Naive thymus-derived CD8-positive, alpha-beta T cell (primary cell): ENCODE measurements around the gene BEX1. TPM values are rescaled to one million over a fixed set of nuclear protein-coding genes. Genes with fewer than 3 reads are reported as not detected.
"Not testable (repeated sequence)": the region's sequence is repeated elsewhere in the genome, so short reads cannot be mapped to it uniquely, and the experiment has no call there.

Experiments used
- ATAC-seq, 2 donors: fragments of 150-1000 bp; cut with Tn5 transposase in 1 of 2; sonication (Bioruptor Pico), chemical (Tn5 transposase) in 1 of 2; 1 replicate in 1 of 2; 2 replicates in 1 of 2; pipeline ENCODE4 v1.10.0; 2021; ENCODE audit warnings: mild to moderate bottlenecking in 2 of 2, moderate library complexity in 2 of 2
- POLR2A ChIA-PET: fragments of 350-600 bp; sonication (Branson Sonifier 250); formaldehyde crosslinking; loops from one replicate; lab custom pipeline; 2021; ENCODE audit warnings: antibody characterized with exemption; lab: Charles Lee
- DNase-seq, 10 donors: peaks; one replicate each; pipeline versions ENCODE4 v3.0.0 to v3.0.0-alpha.2; 2020 to 2022
- H3K27ac Mint-ChIP-seq, 10 donors: one replicate each; pipeline ENCODE4 v1.8.0; 2020 to 2022; ENCODE audit warnings: mild to moderate bottlenecking in 10 of 10, mixed read lengths in 10 of 10, moderate library complexity in 4 of 10, inconsistent platforms in 1 of 10
- H3K27me3 Mint-ChIP-seq, 5 donors: one replicate each; pipeline ENCODE4 v1.8.0; 2021 to 2022; ENCODE audit warnings: mixed read lengths in 5 of 5
- H3K36me3 Mint-ChIP-seq, 3 donors: one replicate each; pipeline ENCODE4 v1.8.0; 2020 to 2022; ENCODE audit warnings: mixed read lengths in 3 of 3, mild to moderate bottlenecking in 2 of 3, inconsistent platforms in 1 of 3
- H3K4me1 Mint-ChIP-seq, 4 donors: one replicate each; pipeline ENCODE4 v1.8.0; 2021 to 2022; ENCODE audit warnings: mixed read lengths in 4 of 4
- H3K4me3 Mint-ChIP-seq, 10 donors: one replicate each; pipeline ENCODE4 v1.8.0; 2020 to 2022; ENCODE audit warnings: mild to moderate bottlenecking in 10 of 10, mixed read lengths in 10 of 10, moderate library complexity in 6 of 10, inconsistent platforms in 1 of 10
- H3K9me3 Mint-ChIP-seq, 9 donors: one replicate each; pipeline ENCODE4 v1.8.0; 2020 to 2022; ENCODE audit warnings: mixed read lengths in 9 of 9, mild to moderate bottlenecking in 3 of 9, inconsistent platforms in 1 of 9, moderate library complexity in 1 of 9
- polyA plus RNA-seq, 3 donors: library from polyadenylated mRNA; unstranded; fragments of 300-500 nt; fragmentation: Illumina TruSeq; gene quantifications; one replicate each; pipeline ENCODE4 v1.2.3, GENCODE V29; 2021
- total RNA-seq, 8 experiments: library from RNA in 2 of 8; stranded (reverse) in 2 of 8; gene quantifications; one replicate each; pipeline ENCODE4 v1.2.3 and lab custom pipeline; 2021 to 2026

BEX1 gene
- total RNA-seq (not detected), polyA plus RNA-seq (1 to 10 TPM in 1 of 3 donors, under 1 TPM in 2; 0.63 to 1.1 (median 0.73) TPM), total RNA-seq (lab: John Stamatoyannopoulos, UW) (0.07 to 1.7 (median 0.47) reads per million in 6 experiments)

DNA sequence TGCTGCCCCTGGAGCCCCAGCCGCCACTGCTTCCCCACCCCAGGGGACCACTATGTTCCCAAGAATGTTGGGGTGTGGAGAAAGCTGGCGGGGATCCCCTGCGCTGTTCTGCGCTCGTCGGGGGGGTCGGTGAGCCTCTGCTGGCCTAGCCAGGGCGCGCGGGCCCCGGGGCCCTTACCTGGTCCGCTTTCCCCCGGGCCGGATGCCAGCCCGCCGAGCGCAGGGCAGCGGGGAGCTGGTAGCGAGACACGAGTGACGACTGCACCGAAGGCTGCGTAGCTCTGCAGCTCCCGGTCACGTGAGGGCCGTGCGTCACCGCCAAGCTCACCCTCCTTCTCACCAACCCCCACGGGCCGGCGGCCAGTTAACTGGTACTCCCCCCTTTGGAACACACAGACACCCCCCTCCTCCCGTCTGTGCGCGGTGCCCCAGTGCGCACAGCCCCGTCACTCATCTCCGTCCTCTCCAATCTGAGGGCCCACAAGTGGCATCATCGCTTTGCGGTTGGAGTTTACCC, at the start of gene BEX1:
Gene BEX1, minus strand, starts transcription at position 254 of the 517 bp plus-strand sequence. CDS start 897 bp downstream, outside the sequence.
- POLR2A ChIA-PET = no interaction called here
- peaks cover 9 to 27% (median 13%) of the 10 kb centered on the region in 5 donors for H3K27me3 Mint-ChIP-seq
- peak within 1 kb of the TSS in 1 of 10 donors; percentile 49 for H3K27ac Mint-ChIP-seq
- DNase-seq (peak in 6 of 10 donors; percentile 4 to 20 (median 10)), ATAC-seq (peak; percentile 41 to 76)
- peak within 1 kb of the TSS in 9 of 10 donors; percentile 9 to 75 (median 36) for H3K4me3 Mint-ChIP-seq
- no peaks in the 10 kb centered on the region for H3K36me3 Mint-ChIP-seq
- peaks cover 0 to 2% (median 0%) of the 10 kb centered on the region in 9 donors for H3K9me3 Mint-ChIP-seq
- peaks cover 0 to 4% (median 4%) of the 10 kb centered on the region in 4 donors for H3K4me1 Mint-ChIP-seq

DNA sequence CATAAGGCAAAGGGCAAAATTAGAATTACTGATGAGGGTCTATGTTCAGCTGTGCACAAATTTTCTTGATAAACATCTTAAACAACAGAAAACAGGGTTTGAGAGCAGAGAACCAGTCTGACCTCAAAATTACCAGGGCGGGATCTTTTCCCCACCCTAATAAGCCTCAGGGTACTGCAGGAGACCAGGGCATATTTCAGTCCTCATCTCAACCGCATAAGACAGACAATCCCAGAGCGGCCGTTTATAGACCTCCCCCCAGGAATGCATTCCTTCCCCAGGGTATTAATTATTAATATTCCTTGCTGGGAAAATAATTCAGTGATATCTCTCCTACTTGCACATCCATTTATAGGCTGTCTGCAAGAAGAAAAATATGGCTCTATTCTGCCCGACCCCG, 45.5 kb upstream of the BEX1 start:
- H3K4me1 Mint-ChIP-seq, ATAC-seq, H3K4me3 Mint-ChIP-seq, POLR2A ChIA-PET, H3K27ac Mint-ChIP-seq, H3K27me3 Mint-ChIP-seq, DNase-seq: not testable (repeated sequence)
- H3K9me3 Mint-ChIP-seq = peaks cover 0 to 40% (median 9%) of the 10 kb centered on the region in 9 donors
- H3K36me3 Mint-ChIP-seq = peaks cover 0 to 14% (median 2%) of the 10 kb centered on the region in 3 donors

DNA sequence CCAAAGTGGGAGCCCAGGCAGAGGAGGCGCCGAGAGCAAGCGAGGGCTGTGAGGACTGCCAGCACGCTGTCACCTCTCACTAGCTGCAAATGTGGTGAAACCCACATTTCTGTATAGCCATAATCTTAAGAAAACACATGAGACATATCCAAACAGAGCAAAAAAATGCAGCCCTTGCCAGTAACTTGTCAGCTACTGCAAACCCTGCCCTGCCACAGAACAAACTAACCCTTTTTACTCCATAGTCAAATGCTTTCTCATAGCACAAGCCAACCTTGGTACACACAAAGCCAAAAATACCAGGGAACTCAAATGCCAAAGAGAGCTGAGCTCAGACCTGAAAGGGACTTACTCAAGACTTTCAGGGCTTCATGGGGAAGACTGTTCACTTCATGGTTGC, 43.9 kb upstream of the BEX1 start:
- DNase-seq = no peak
- Mint-ChIP-seq H3K36me3 (peaks cover 0 to 14% (median 2%) of the 10 kb centered on the region in 3 donors), H3K4me1 (no peaks in the 10 kb centered on the region), H3K27ac (no peak overlapping the region), H3K9me3 (peaks cover 0 to 40% (median 9%) of the 10 kb centered on the region in 9 donors), H3K27me3 (no peaks in the 10 kb centered on the region), H3K4me3 (no peak overlapping the region)
- no peak for ATAC-seq
- POLR2A ChIA-PET = no interaction called here

DNA sequence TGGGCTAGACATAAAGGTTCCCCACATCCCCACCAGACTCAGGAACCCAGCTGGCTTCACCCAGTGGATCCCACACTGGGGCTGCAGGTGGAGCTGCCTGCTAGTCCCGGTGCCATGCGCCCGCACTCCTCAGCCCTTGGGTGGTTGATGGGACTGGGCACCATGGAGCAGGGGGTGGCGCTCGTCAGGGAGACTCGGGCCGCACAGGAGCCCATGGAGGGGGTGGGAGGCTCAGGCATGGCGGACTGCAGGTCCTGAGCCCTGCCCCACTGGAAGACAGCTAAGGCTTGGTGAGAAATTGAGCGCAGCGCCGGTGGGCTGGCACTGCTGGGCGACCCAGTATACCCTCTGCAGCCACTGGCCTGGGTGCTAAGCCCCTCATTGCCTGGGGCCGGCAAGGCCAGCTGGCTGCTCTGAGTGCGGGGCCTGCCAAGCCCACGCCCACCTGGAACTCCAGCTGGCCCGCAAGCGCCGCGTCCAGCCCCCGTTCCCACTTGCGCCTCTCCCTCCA, 43.3 kb upstream of the BEX1 start:
- H3K4me3 Mint-ChIP-seq, H3K27ac Mint-ChIP-seq, H3K4me1 Mint-ChIP-seq, POLR2A ChIA-PET, DNase-seq, ATAC-seq, H3K27me3 Mint-ChIP-seq: not testable (repeated sequence)
- peaks cover 0 to 37% (median 9%) of the 10 kb centered on the region in 9 donors for H3K9me3 Mint-ChIP-seq
- H3K36me3 Mint-ChIP-seq = peaks cover 0 to 14% (median 2%) of the 10 kb centered on the region in 3 donors

DNA sequence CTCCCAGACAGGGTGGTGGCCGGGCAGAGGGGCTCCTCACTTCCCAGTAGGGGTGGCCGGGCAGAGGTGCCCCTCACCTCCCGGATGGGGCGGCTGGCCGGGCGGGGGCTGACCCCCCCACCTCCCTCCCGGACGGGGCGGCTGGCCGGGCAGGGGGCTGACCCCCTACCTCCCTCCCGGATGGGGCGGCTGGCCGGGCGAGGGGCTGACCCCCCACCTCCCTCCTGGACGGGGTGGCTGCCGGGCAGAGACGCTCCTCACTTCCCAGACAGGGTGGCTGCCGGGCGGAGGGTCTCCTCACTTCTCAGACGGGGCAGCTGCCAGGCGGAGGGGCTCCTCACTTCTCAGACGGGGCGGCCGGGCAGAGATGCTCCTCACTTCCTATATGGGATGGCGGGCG, 40.4 kb upstream of the BEX1 start:
- H3K4me3 Mint-ChIP-seq, POLR2A ChIA-PET, ATAC-seq, H3K36me3 Mint-ChIP-seq, H3K27me3 Mint-ChIP-seq, H3K27ac Mint-ChIP-seq, DNase-seq, H3K4me1 Mint-ChIP-seq: not testable (repeated sequence)
- peaks cover 0 to 21% (median 7%) of the 10 kb centered on the region in 9 donors for H3K9me3 Mint-ChIP-seq

DNA sequence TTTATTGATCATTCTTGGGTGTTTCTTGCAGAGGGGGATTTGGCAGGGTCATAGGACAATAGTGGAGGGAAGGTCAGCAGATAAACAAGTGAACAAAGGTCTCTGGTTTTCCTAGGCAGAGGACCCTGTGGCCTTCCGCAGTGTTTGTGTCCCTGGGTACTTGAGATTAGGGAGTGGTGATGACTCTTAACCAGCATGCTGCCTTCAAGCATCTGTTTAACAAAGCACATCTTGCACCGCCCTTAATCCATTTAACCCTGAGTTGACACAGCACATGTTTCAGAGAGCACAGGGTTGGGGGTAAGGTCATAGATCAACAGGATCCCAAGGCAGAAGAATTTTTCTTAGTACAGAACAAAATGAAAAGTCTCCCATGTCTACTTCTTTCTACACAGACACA, 39.9 kb upstream of the BEX1 start:
- H3K27me3 Mint-ChIP-seq, H3K27ac Mint-ChIP-seq, DNase-seq, ATAC-seq, H3K4me3 Mint-ChIP-seq, POLR2A ChIA-PET, H3K4me1 Mint-ChIP-seq, H3K36me3 Mint-ChIP-seq: not testable (repeated sequence)
- peaks cover 0 to 16% (median 4%) of the 10 kb centered on the region in 9 donors for H3K9me3 Mint-ChIP-seq

DNA sequence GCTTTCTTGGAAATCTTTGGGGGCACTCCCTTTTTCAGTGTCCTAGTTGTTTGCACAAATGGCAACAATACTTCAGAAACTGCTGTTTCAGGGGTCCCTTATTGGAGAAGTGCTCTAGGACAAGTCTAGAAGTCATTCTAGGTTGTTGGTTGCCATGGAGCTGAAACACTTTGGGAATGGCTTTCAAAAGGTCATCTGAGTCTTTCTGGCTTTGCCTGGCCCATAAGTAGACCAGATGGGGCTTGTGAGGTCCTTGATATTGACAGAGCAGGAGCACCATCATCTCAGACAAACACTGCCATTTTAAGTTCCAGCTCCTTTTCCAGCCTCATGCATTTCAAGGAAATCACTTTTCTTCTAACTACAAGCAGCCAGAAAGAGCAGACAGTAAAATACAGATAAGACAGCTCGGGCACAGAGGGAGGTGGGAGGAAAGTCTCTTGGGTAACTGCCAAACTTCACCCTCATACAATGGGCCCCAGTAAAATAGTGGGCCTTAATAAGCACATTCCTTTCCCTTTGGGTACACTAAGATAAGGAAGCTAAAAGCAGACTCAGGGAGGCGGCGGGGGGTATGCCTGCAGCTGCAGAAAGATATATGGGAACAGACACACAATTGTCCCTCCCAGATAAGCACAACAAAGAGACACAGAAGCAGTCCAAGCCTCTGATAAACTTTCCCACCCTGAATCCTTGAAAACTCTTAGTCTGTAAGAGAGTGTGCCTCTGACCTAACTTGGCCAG, 37.5 kb upstream of the BEX1 start:
- DNase-seq (no peak), ATAC-seq (no peak)
- Mint-ChIP-seq H3K27ac (no peak overlapping the region), H3K36me3 (no peaks in the 10 kb centered on the region), H3K27me3 (peaks cover 0 to 3% (median 2%) of the 10 kb centered on the region in 5 donors), H3K9me3 (peaks cover 0 to 5% (median 0%) of the 10 kb centered on the region in 9 donors), H3K4me1 (no peaks in the 10 kb centered on the region), H3K4me3 (no peak overlapping the region)
- POLR2A ChIA-PET = no interaction called here

DNA sequence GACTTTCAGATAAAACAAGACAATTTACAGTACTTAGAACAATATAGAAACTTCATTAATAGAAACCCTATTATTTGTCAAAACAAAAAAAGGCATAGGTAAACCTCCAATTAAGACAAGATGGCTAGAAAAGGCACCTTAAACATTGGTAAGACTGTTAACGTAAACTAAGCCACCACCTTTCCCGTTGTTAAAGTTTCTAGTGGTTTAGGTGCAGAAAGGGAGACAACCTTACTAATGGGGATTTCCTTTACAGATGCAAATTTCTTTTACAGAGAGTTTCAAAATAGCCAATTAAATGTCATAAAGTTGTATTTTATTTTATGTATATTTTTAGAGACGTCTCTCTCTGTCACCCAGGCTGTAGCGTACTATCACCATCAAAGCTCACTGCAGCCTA, 36.5 kb upstream of the BEX1 start:
- H3K4me3 Mint-ChIP-seq = no peak overlapping the region
- DNase-seq = no peak
- POLR2A ChIA-PET = no interaction called here
- H3K4me1 Mint-ChIP-seq = no peaks in the 10 kb centered on the region
- ATAC-seq = no peak
- H3K27me3 Mint-ChIP-seq = peaks cover 0 to 3% (median 2%) of the 10 kb centered on the region in 5 donors
- H3K36me3 Mint-ChIP-seq = no peaks in the 10 kb centered on the region
- no peak overlapping the region for H3K27ac Mint-ChIP-seq
- H3K9me3 Mint-ChIP-seq = peaks cover 0 to 2% (median 0%) of the 10 kb centered on the region in 9 donors

DNA sequence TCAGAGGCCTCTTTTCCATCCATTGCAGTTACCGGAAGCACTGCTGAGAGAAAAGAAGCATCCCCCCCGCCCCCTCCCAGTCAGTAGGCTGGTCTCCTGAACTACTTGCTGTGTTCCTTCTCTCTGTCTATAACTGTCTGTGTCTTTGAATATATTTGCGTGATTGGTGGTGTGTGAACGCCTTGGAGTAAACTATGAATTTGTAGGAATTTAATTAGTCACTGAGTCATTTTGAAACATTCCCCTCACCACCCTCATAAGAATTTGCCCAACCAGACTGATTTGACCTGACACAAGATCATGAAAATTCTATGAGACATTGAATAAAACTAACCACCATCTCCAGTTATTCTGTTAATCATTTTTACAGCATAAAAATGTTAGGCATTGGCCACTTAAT, 35.7 kb upstream of the BEX1 start:
- H3K4me1 Mint-ChIP-seq = no peaks in the 10 kb centered on the region
- peaks cover 0 to 3% (median 2%) of the 10 kb centered on the region in 5 donors for H3K27me3 Mint-ChIP-seq
- POLR2A ChIA-PET = no interaction called here
- no peaks in the 10 kb centered on the region for H3K36me3 Mint-ChIP-seq
- ATAC-seq (no peak), DNase-seq (no peak)
- no peak overlapping the region for H3K27ac Mint-ChIP-seq
- H3K4me3 Mint-ChIP-seq = no peak overlapping the region
- peaks cover 0 to 2% (median 0%) of the 10 kb centered on the region in 9 donors for H3K9me3 Mint-ChIP-seq

DNA sequence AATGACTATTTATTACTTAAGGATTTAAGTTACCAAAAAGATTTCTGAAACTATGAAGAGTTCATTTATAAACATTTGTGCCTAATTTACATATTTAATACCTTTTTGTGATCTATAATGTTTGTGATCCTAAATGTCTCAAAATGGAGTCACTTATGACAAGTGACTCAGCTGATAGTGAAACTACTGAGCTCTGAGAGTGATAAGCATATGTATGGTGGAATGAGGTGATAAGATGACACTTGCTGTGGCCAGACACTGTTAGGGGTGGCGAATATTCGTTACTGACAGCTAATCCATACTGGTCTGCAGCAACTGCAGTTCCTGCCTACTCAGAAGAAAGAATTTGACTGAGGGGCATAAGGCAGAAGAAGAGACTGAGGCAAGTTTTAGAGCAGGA, 34.5 kb upstream of the BEX1 start:
- Mint-ChIP-seq H3K4me1 (no peaks in the 10 kb centered on the region), H3K4me3 (no peak overlapping the region), H3K9me3 (peaks cover 0 to 2% (median 0%) of the 10 kb centered on the region in 9 donors), H3K27me3 (peaks cover 0 to 3% (median 2%) of the 10 kb centered on the region in 5 donors), H3K27ac (no peak overlapping the region), H3K36me3 (no peaks in the 10 kb centered on the region)
- POLR2A ChIA-PET = no interaction called here
- no peak for ATAC-seq
- no peak for DNase-seq

DNA sequence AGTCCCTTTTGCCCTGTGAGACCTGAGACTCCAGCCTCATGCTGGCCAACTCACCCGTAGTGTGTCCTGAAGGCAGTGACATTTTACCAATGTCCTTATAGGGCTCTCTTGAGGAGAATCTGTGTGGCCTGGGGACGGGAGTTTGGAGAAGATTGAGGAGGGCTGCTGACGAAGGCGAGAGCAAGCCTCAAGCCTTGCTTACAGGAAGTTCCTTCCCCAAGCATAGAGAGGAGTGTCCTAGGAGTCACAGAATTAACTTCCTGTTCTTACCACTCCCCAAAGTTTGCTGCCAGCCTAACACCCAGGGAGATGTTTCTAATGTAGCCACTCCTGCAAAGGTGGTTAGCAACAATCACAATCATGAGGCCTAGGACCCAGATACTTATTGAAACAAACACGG, 29.0 kb upstream of the BEX1 start, which contains the start of gene NXF3:
Gene NXF3, minus strand, starts transcription at position 202 of the 400 bp plus-strand sequence. Its CDS starts 120 bp downstream, at position 82.
- Mint-ChIP-seq H3K27ac (no peak within 1 kb of the TSS), H3K4me3 (no peak within 1 kb of the TSS)
- POLR2A ChIA-PET = no interaction called here

DNA sequence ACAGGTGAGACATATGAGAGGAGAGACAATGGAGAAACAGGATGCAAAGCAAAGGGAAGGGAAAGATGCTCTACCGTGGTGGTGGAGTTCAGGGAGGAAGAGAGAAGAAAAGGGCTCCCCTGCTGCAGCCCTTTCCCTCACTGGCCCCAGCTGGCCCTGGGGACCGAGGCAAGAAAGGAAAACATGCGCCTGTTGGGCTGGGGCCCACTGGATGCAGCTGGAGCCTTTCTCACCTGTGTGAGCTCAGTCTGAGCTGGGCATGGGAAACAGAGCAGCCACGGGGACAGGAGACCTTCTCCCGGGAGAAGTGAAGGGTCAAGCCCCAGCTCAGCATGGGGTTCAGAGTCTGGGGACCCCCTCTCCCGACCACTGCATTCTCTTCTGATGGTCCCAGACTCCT, 17.1 kb upstream of the BEX1 start:
- peak overlapping the region in 1 of 10 donors; percentile 37 for H3K27ac Mint-ChIP-seq
- H3K27me3 Mint-ChIP-seq = peaks cover 0 to 8% (median 0%) of the 10 kb centered on the region in 5 donors
- no peak for ATAC-seq
- POLR2A ChIA-PET = no interaction called here
- no peak overlapping the region for H3K4me3 Mint-ChIP-seq
- no peaks in the 10 kb centered on the region for H3K36me3 Mint-ChIP-seq
- H3K4me1 Mint-ChIP-seq = no peaks in the 10 kb centered on the region
- DNase-seq = no peak
- H3K9me3 Mint-ChIP-seq = no peaks in the 10 kb centered on the region

More for the DNA sequence above, 29.0 kb upstream of the BEX1 start, which contains the start of gene NXF3:
- Mint-ChIP-seq H3K27me3 (peaks cover 0 to 3% (median 1%) of the 10 kb centered on the region in 5 donors), H3K36me3 (no peaks in the 10 kb centered on the region), H3K4me1 (no peaks in the 10 kb centered on the region), H3K9me3 (no peaks in the 10 kb centered on the region)
- ATAC-seq (no peak), DNase-seq (no peak)

DNA sequence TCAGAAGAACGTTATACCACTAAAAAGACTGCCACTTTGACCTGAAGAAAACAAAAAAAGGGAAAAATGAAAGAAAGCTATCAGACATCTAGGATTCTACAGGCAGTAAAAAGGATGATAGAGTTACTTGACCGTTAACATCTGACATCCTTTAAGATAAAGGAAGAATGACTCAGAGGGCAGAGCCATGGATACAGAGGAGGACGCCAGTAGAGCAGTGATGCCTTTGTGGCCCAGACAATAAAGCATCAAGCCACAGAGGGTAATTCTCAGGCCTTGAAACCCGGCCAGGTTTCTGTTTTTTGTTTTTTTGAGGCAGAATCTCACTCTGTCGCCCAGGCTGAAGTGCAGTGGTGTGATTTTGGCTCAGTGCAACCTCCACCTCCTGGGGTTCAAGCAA, 9.5 kb upstream of the BEX1 start:
- peaks cover 0 to 6% (median 0%) of the 10 kb centered on the region in 5 donors for H3K27me3 Mint-ChIP-seq
- peaks cover 0 to 3% (median 0%) of the 10 kb centered on the region in 9 donors for H3K9me3 Mint-ChIP-seq
- peaks cover 0 to 5% (median 0%) of the 10 kb centered on the region in 3 donors for H3K36me3 Mint-ChIP-seq
- POLR2A ChIA-PET = no interaction called here
- DNase-seq = no peak
- no peak overlapping the region for H3K27ac Mint-ChIP-seq
- no peak overlapping the region for H3K4me3 Mint-ChIP-seq
- no peak for ATAC-seq
- H3K4me1 Mint-ChIP-seq = no peaks in the 10 kb centered on the region
